NB4 (cell line): ENCODE results near the gene CLSTN2.

Source experiments
- CTCF ChIP-seq: IDR thresholded peaks from one replicate; pipeline ENCODE4 v1.5.1; 2012; ENCODE audit warnings: low read depth, low read length
- POLR2A ChIP-seq: IDR thresholded peaks from 2 replicates; pipeline ENCODE4 v1.6.1; 2011; ENCODE audit warnings: mild to moderate bottlenecking; ENCODE audit not compliant: insufficient read length; ENCODE audit errors: extremely low read depth

GRCh38 chr3:140505876-140506275, 570.9 kb downstream of the CLSTN2 start:
- TF ChIP-seq CTCF, result no peak
- no peak for TF ChIP-seq POLR2A
